C4-2B (cell line): ENCODE results near the gene SPON1.

ENCODE experiments used
- ZFX ChIP-seq: fragments of 450-650 bp; IDR thresholded peaks from 2 replicates; pipeline ENCODE4 v1.6.1; 2017
- TF ChIP-seq, protein P1 (sequence below): fragments of 450-650 bp; conservative IDR thresholded peaks from 2 replicates; pipeline ENCODE4 v1.5.1; 2017; ENCODE audit warnings: mild to moderate bottlenecking

DNA sequence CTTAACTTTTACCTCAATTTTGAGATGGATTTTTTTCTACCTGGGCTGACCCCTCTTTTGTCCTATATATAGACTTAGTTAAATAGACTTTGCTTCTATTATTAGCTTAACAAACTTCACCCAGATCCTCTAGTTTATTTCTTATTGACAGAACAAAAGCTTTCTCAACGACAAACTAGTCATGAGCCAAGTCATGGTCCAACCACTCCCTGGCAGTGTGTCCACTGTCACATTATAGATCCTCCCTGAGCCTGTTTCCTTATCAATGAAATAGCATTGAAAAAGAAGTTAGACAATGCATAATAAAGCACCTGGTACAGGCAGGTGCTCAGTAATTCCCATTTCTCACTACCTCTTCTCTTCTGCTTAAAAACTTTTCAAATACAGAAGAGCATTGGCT, 155.1 kb downstream of the SPON1 start:
- TF ChIP-seq, protein P1, sequence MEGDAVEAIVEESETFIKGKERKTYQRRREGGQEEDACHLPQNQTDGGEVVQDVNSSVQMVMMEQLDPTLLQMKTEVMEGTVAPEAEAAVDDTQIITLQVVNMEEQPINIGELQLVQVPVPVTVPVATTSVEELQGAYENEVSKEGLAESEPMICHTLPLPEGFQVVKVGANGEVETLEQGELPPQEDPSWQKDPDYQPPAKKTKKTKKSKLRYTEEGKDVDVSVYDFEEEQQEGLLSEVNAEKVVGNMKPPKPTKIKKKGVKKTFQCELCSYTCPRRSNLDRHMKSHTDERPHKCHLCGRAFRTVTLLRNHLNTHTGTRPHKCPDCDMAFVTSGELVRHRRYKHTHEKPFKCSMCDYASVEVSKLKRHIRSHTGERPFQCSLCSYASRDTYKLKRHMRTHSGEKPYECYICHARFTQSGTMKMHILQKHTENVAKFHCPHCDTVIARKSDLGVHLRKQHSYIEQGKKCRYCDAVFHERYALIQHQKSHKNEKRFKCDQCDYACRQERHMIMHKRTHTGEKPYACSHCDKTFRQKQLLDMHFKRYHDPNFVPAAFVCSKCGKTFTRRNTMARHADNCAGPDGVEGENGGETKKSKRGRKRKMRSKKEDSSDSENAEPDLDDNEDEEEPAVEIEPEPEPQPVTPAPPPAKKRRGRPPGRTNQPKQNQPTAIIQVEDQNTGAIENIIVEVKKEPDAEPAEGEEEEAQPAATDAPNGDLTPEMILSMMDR, result no peak
- TF ChIP-seq ZFX, result no peak
